Uterus (tissue), 4 donors: ENCODE results near the gene BAZ1A. TPM values are rescaled to one million over a fixed set of nuclear protein-coding genes. Genes with fewer than 3 reads are reported as not detected.

ENCODE experiments used
- DNase-seq, 2 donors: peaks; one replicate each; pipeline ENCODE4 v3.0.0-alpha.2; 2019 to 2020
- H3K27ac ChIP-seq, 2 donors: fragments of 200-600 bp; sonication (generic); 1 replicate in 1 of 2; 2 replicates in 1 of 2; pipeline ENCODE4 v1.5.1; 2016 to 2018
- H3K27me3 ChIP-seq, 2 donors: fragments of 200-600 bp; sonication (generic); one replicate each; pipeline ENCODE4 v1.5.1; 2018 to 2019; ENCODE audit warnings: control low read depth in 1 of 2
- H3K36me3 ChIP-seq, 2 donors: fragments of 200-600 bp; sonication (generic); one replicate each; pipeline ENCODE4 v1.5.1; 2019; ENCODE audit warnings: control low read depth in 1 of 2
- H3K4me1 ChIP-seq, 2 donors: fragments of 200-600 bp; sonication (generic); one replicate each; pipeline ENCODE4 v1.5.1; 2018 to 2019; ENCODE audit warnings: control low read depth in 1 of 2
- H3K4me3 ChIP-seq, 2 donors: fragments of 200-600 bp; sonication (generic); 1 replicate in 1 of 2; 2 replicates in 1 of 2; pipeline ENCODE4 v1.5.1; 2018 to 2019; ENCODE audit warnings: mild to moderate bottlenecking in 1 of 2
- H3K9me3 ChIP-seq, 2 donors: fragments of 200-600 bp; sonication (generic); one replicate each; pipeline ENCODE4 v1.5.1; 2019; ENCODE audit warnings: control low read depth in 1 of 2
- CTCF ChIP-seq, 4 experiments: fragments of 200-600 bp in 2 of 4; fragments of 450-650 bp in 2 of 4; sonication (generic) in 2 of 4; IDR thresholded peaks; one replicate each; pipeline ENCODE4 v1.5.1; 2016 to 2019; ENCODE audit warnings: antibody characterized with exemption in 4 of 4, mild to moderate bottlenecking in 2 of 4, moderate library complexity in 1 of 4
- POLR2A ChIP-seq, 2 donors: fragments of 450-650 bp; IDR thresholded peaks; one replicate each; pipeline ENCODE4 v1.6.1; 2016; ENCODE audit warnings: antibody characterized with exemption in 2 of 2, mild to moderate bottlenecking in 1 of 2, moderate library complexity in 1 of 2
- intact Hi-C: fragments of 100-400 bp; cut with DNase I; formaldehyde crosslinking; loops from one replicate; pipeline ENCODE4 v1.15.1; 2023; ENCODE audit warnings: low total_unique reads
- total RNA-seq, 4 donors: library from RNA; depleted of rRNA in 3 of 4; stranded (reverse); fragments of >200 nt in 3 of 4; gene quantifications; one replicate each; pipeline versions ENCODE4 v1.1.0 to v1.2.4, GENCODE V29; 2014 to 2023
- donor health status: DM: yes; HTN: yes; CAD: no.

BAZ1A gene
- total RNA-seq, 4 donors from 2014 or later = 11.8 to 42.0 (median 27.3) TPM

DNA sequence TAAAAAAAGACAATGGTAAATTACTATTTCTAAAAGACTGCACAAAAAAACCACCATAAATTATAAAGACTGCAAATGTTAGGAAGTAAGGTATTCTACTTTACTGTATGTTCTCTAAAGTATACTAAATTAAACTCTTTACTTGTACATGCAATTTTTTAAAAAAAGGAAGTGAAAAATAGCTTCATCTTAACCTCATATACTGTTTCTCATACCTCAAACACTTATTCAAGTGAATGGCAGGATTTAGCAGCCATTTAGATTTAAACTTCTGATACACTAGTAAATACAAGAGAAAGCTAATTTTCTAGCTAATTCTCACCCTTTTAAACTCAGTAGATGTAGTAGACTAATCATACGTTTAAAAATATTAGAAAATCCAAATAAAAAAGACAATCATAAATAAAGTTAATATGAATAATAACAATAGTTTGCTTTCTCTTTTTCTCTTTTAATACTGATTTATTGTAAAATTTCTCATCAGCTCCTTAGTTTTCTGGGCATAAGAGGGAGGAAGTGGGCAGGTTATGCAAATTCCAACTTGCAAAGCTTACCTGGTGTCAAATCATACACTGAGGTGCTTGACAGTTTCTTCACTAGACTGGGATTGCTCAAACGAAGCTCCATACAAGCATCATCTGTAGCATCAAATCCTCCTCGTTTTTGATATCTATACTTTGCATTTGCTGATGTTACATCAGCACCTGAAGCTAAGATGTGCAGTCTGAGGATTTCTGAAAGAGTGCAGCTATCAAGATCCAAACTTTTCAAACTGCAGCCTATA is 89.7 kb downstream of the BAZ1A start:
- Histone ChIP-seq H3K27ac (no peak overlapping the region), H3K9me3 (no peaks in the 10 kb centered on the region), H3K4me1 (no peaks in the 10 kb centered on the region), H3K36me3 (no peaks in the 10 kb centered on the region), H3K4me3 (no peak overlapping the region), H3K27me3 (no peaks in the 10 kb centered on the region)
- intact Hi-C loops = no loop called here
- TF ChIP-seq POLR2A (IDR thresholded peaks at IDR 0.05) (no peak), CTCF (IDR thresholded peaks at IDR 0.05) (no peak)
- DNase-seq = no peak

DNA sequence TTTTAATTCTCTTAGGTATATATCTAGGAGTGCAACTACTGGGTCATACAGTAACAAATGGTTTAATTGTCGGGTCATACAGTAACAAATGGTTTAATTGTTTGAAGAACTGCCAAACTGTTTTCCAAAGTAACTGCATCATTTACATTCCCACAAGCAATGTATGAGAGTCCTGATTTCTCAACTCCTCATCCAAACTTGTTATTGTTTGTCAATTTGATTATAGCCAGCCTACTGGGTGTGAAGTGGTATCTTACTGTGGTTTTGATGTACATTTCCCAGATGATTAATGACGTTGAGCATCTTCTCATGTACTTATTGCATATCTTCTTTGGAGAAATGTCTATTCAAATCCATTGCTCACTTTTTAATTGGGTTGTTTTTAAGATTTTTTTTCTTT is 93.1 kb downstream of the BAZ1A start:
- intact Hi-C loops = no loop called here
- no peaks in the 10 kb centered on the region for H3K9me3 ChIP-seq
- H3K27me3 ChIP-seq = no peaks in the 10 kb centered on the region
- no peak for TF ChIP-seq CTCF (IDR thresholded peaks at IDR 0.05)
- no peak for TF ChIP-seq POLR2A (IDR thresholded peaks at IDR 0.05)
- no peaks in the 10 kb centered on the region for H3K36me3 ChIP-seq
- no peak overlapping the region for H3K4me3 ChIP-seq
- DNase-seq = no peak
- no peak overlapping the region for H3K27ac ChIP-seq
- H3K4me1 ChIP-seq = no peaks in the 10 kb centered on the region

GRCh38 chr14:34781242-34781641 is 93.9 kb downstream of the BAZ1A start:
- Histone ChIP-seq H3K4me1 (no peaks in the 10 kb centered on the region), H3K27me3 (no peaks in the 10 kb centered on the region), H3K9me3 (no peaks in the 10 kb centered on the region), H3K36me3 (no peaks in the 10 kb centered on the region), H3K27ac (no peak overlapping the region), H3K4me3 (no peak overlapping the region)
- no peak for TF ChIP-seq POLR2A (IDR thresholded peaks at IDR 0.05)
- TF ChIP-seq CTCF (IDR thresholded peaks at IDR 0.05) = no peak
- DNase-seq = peak in 1 of 2 donors; percentile 23
- intact Hi-C loops = no loop called here

DNA sequence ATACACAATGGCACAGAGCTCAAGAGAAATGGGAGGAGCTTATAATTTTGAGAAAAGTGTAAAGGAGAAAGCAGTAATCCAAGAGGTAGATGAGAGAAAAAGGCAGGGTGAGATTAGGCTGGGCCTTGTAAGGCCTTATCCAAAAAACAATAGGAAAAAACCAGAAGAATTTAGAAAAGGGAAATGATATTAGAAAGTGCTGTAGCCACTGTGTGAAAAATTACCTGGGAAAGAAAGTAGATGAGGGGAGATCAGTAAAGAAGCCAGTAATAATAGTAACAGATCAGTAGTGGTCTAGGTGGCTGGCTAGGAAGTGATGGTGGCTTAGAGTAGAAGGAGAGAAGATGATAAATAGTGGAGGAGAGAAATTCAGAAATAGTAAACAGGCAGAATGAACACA is 94.5 kb downstream of the BAZ1A start:
- Histone ChIP-seq H3K36me3 (no peaks in the 10 kb centered on the region), H3K27ac (no peak overlapping the region), H3K4me3 (no peak overlapping the region), H3K9me3 (no peaks in the 10 kb centered on the region), H3K27me3 (no peaks in the 10 kb centered on the region), H3K4me1 (no peaks in the 10 kb centered on the region)
- TF ChIP-seq CTCF (IDR thresholded peaks at IDR 0.05) = no peak
- no peak for TF ChIP-seq POLR2A (IDR thresholded peaks at IDR 0.05)
- DNase-seq = no peak
- intact Hi-C loops = no loop called here

DNA sequence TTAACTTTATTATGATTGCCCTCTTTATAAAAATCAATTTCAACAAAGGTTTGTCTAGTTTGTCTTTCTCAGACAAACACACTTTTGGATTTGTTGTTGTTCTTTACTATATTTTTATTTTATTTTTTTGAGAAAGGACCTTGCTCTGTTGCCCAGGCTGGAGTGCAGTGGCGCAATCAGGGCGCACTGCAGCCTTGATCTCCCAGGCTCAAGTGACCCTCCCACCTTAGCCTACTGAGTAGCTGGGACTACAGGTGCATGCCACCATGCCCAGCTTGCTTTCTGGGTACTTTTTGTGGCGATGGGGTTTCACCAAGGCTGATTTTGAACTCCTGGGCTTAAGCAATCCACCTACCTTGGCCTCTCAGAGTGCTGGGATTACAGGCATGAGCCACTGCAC is 96.4 kb downstream of the BAZ1A start:
- Histone ChIP-seq H3K4me1 (no peaks in the 10 kb centered on the region), H3K4me3 (no peak overlapping the region), H3K27me3 (no peaks in the 10 kb centered on the region), H3K36me3 (no peaks in the 10 kb centered on the region), H3K9me3 (no peaks in the 10 kb centered on the region), H3K27ac (no peak overlapping the region)
- DNase-seq = no peak
- intact Hi-C loops = no loop called here
- TF ChIP-seq POLR2A (IDR thresholded peaks at IDR 0.05) (no peak), CTCF (IDR thresholded peaks at IDR 0.05) (no peak)
